ENCODE data around the gene KIR3DL2. TPM values are rescaled to one million over a fixed set of nuclear protein-coding genes. Genes with fewer than 3 reads are reported as not detected.
"Not testable (repeated sequence)": the region's sequence is repeated elsewhere in the genome, so short reads cannot be mapped to it uniquely, and the experiment has no call there.

KIR3DL2 gene
- not detected in 2 replicates for polyA plus RNA-seq (2012; rRNA removed)
- polyA plus RNA-seq (2012; cell fraction: cytosol; rRNA removed), result not detected in 2 replicates
- not detected in 2 replicates for polyA plus RNA-seq (2012; cell fraction: nucleus; rRNA removed)

DNA sequence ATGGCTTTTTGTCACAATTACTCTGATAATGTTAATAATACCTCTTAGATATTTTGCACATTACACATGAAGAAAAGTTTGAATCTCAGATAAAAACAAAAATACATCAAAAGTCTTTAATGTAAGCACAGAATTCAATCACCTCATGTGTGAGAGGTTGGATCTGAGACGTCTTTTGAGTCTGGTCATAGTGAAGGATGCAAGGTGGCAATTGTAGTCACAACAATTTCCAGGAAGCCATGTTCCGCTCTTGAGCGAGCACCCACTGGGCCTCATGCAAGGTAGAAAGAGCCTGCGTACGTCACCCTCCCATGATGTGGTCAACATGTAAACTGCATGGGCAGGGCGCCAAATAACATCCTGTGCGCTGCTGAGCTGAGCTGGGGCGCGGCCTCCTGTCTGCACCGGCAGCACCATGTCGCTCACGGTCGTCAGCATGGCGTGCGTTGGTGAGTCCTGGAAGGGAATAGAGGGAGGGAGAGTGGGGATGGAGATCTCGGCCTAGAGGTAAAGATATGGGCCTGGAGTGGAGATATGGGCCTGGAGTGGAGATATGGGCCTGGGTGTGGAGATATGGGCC is at the start of gene KIR3DL2:
Gene KIR3DL2 (plus strand): TSS at position 383 of the 580 bp plus-strand sequence. CDS start 33 bp downstream, at position 416.
- POLR2A ChIA-PET; H3K9me2 ChIP-seq; H3K9ac ChIP-seq; H3K27ac ChIP-seq (ENCODE audit: low read depth in 2 of 2, low read length in 1 of 2); H3K4me1 ChIP-seq (ENCODE audit: control insufficient read depth in 1 of 2, insufficient read depth in 2 of 2, low read depth in 1 of 2, low read length in 1 of 2); H3K36me3 ChIP-seq (replicated peaks in 1 of 2; ENCODE audit: control insufficient read depth in 1 of 2, insufficient read depth in 2 of 2, low read length in 1 of 2); DNase-seq; H3F3A ChIP-seq (replicated peaks; ENCODE audit: insufficient read depth); H3K79me2 ChIP-seq (ENCODE audit: insufficient read depth); H4K20me1 ChIP-seq (ENCODE audit: insufficient read depth); H2AFZ ChIP-seq (ENCODE audit: low read depth); H3K4me2 ChIP-seq; H3K27me3 ChIP-seq (ENCODE audit: insufficient read depth); H3K9me3 ChIP-seq; H3K4me3 ChIP-seq (ENCODE audit: low read depth in 2 of 2, low read length in 1 of 2); CTCF ChIA-PET: not testable (repeated sequence)
- 25% methylated on average over 16 of the region's 16 CpGs for WGBS (ENCODE audit: low lambda C conversion rate)

DNA sequence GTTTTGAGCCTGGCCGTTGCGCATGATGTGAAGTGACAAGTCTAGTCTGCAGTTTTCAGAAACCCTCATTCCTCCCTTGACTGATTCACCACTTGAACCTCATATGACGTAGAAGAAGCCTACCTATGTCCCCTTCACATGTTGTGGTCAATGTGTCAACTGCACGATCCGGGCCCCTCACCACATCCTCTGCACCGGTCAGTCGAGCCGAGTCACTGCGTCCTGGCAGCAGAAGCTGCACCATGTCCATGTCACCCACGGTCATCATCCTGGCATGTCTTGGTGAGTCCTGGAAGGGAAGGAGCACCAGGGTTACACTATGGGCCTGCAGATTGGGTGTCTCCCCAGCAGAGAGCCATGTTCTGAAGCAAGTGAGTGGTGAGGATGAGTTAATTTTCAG is 46.8 kb upstream of the KIR3DL2 start, which contains the start of gene KIR2DL4:
Gene KIR2DL4 (plus strand): TSS at position 201 of the 400 bp plus-strand sequence. CDS start 42 bp downstream, at position 243.
- H3K4me2 ChIP-seq, result no peak within 1 kb of the TSS
- no peak within 1 kb of the TSS for H3K4me3 ChIP-seq (ENCODE audit: low read depth in 2 of 2, low read length in 1 of 2)
- no peak within 1 kb of the TSS for H3K27ac ChIP-seq (ENCODE audit: low read depth in 2 of 2, low read length in 1 of 2)
- H3K79me2 ChIP-seq (ENCODE audit: insufficient read depth), result no peaks in the 10 kb centered on the region
- no peaks in the 10 kb centered on the region for H3K9me3 ChIP-seq
- 10% methylated on average over 8 of the region's 10 CpGs for WGBS (ENCODE audit: low lambda C conversion rate)
- no peaks in the 10 kb centered on the region for H3K9me2 ChIP-seq
- CTCF ChIA-PET, result no interaction called here
- H3K9ac ChIP-seq, result no peak within 1 kb of the TSS
- H3F3A ChIP-seq (replicated peaks; ENCODE audit: insufficient read depth), result no peaks in the 10 kb centered on the region
- TF ChIP-seq, protein P1, sequence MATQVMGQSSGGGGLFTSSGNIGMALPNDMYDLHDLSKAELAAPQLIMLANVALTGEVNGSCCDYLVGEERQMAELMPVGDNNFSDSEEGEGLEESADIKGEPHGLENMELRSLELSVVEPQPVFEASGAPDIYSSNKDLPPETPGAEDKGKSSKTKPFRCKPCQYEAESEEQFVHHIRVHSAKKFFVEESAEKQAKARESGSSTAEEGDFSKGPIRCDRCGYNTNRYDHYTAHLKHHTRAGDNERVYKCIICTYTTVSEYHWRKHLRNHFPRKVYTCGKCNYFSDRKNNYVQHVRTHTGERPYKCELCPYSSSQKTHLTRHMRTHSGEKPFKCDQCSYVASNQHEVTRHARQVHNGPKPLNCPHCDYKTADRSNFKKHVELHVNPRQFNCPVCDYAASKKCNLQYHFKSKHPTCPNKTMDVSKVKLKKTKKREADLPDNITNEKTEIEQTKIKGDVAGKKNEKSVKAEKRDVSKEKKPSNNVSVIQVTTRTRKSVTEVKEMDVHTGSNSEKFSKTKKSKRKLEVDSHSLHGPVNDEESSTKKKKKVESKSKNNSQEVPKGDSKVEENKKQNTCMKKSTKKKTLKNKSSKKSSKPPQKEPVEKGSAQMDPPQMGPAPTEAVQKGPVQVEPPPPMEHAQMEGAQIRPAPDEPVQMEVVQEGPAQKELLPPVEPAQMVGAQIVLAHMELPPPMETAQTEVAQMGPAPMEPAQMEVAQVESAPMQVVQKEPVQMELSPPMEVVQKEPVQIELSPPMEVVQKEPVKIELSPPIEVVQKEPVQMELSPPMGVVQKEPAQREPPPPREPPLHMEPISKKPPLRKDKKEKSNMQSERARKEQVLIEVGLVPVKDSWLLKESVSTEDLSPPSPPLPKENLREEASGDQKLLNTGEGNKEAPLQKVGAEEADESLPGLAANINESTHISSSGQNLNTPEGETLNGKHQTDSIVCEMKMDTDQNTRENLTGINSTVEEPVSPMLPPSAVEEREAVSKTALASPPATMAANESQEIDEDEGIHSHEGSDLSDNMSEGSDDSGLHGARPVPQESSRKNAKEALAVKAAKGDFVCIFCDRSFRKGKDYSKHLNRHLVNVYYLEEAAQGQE (IDR thresholded peaks at IDR 0.05; ENCODE audit: low read depth, low read length), result no peak
- no peak for TF ChIP-seq GABPA (IDR thresholded peaks at IDR 0.05; ENCODE audit: low read depth)
- H4K20me1 ChIP-seq (ENCODE audit: insufficient read depth), result no peaks in the 10 kb centered on the region
- no peaks in the 10 kb centered on the region for H3K4me1 ChIP-seq (ENCODE audit: control insufficient read depth in 1 of 2, insufficient read depth in 2 of 2, low read depth in 1 of 2, low read length in 1 of 2)
- no peak within 1 kb of the TSS for H2AFZ ChIP-seq (ENCODE audit: low read depth)
- POLR2A ChIA-PET, result no interaction called here
- H3K27me3 ChIP-seq (ENCODE audit: insufficient read depth), result no peaks in the 10 kb centered on the region
- DNase-seq, result no peak
- H3K36me3 ChIP-seq (replicated peaks in 1 of 2; ENCODE audit: control insufficient read depth in 1 of 2, insufficient read depth in 2 of 2, low read length in 1 of 2), result no peaks in the 10 kb centered on the region

DNA sequence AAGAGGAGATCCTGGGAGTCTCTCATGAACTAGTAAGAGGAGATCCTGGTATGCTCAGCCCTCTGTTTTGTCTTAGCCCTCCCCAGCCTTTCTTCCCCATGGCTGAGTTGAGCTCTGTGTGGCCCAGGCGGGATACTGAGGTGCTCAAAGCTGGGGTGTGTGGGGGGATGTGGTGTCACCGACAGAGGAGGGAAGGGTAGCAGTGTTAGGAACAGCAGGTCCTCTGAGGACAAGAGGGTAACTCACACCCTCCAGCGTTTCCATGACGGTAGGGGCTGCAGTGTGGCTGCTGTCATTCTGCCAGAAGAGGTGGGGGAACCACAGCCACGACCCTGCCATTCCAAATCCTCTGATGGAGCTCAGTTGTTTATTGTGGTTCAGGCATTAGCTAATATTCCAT is 46.1 kb upstream of the KIR3DL2 start:
- Histone ChIP-seq H3K4me1 (ENCODE audit: control insufficient read depth in 1 of 2, insufficient read depth in 2 of 2, low read depth in 1 of 2, low read length in 1 of 2) (no peaks in the 10 kb centered on the region), H3K4me2 (no peak overlapping the region), H4K20me1 (ENCODE audit: insufficient read depth) (no peaks in the 10 kb centered on the region), H3K27me3 (ENCODE audit: insufficient read depth) (no peaks in the 10 kb centered on the region), H3K9ac (no peak overlapping the region), H3K36me3 (replicated peaks in 1 of 2; ENCODE audit: control insufficient read depth in 1 of 2, insufficient read depth in 2 of 2, low read length in 1 of 2) (no peaks in the 10 kb centered on the region), H3K9me3 (no peaks in the 10 kb centered on the region), H3K79me2 (ENCODE audit: insufficient read depth) (no peaks in the 10 kb centered on the region), H3F3A (replicated peaks; ENCODE audit: insufficient read depth) (no peaks in the 10 kb centered on the region), H3K27ac (ENCODE audit: low read depth in 2 of 2, low read length in 1 of 2) (no peak overlapping the region), H3K9me2 (no peaks in the 10 kb centered on the region), H2AFZ (ENCODE audit: low read depth) (no peak overlapping the region), H3K4me3 (ENCODE audit: low read depth in 2 of 2, low read length in 1 of 2) (no peak overlapping the region)
- POLR2A ChIA-PET, result no interaction called here
- DNase-seq, result no peak
- CTCF ChIA-PET, result interaction anchor here (0.7 kb wide), 1 partner anchor 1116 kb away, joined by 3 read pairs; no protein-coding TSS in a partner anchor
- WGBS (ENCODE audit: low lambda C conversion rate), result 4% methylated on average over 4 of the region's 5 CpGs
- no peak for TF ChIP-seq TEAD4 (IDR thresholded peaks at IDR 0.05; ENCODE audit: borderline replicate concordance, insufficient read depth)
- no peak for TF ChIP-seq MXI1 (IDR thresholded peaks at IDR 0.05; ENCODE audit: low read depth, low read length)
- no peak for TF ChIP-seq GABPA (IDR thresholded peaks at IDR 0.05; ENCODE audit: low read depth)
- TF ChIP-seq RXRA (IDR thresholded peaks at IDR 0.05; ENCODE audit: borderline replicate concordance, low read depth), result no peak
- TF ChIP-seq, protein P2, sequence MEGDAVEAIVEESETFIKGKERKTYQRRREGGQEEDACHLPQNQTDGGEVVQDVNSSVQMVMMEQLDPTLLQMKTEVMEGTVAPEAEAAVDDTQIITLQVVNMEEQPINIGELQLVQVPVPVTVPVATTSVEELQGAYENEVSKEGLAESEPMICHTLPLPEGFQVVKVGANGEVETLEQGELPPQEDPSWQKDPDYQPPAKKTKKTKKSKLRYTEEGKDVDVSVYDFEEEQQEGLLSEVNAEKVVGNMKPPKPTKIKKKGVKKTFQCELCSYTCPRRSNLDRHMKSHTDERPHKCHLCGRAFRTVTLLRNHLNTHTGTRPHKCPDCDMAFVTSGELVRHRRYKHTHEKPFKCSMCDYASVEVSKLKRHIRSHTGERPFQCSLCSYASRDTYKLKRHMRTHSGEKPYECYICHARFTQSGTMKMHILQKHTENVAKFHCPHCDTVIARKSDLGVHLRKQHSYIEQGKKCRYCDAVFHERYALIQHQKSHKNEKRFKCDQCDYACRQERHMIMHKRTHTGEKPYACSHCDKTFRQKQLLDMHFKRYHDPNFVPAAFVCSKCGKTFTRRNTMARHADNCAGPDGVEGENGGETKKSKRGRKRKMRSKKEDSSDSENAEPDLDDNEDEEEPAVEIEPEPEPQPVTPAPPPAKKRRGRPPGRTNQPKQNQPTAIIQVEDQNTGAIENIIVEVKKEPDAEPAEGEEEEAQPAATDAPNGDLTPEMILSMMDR (IDR thresholded peaks at IDR 0.05), result no peak
- no peak for TF ChIP-seq RCOR1 (IDR thresholded peaks at IDR 0.05; ENCODE audit: low read length)
- no peak for TF ChIP-seq FOXM1 (IDR thresholded peaks at IDR 0.05; ENCODE audit: low read depth)
- TF ChIP-seq CHD2 (IDR thresholded peaks at IDR 0.05; ENCODE audit: low read length, partially characterized antibody), result no peak
- no peak for TF ChIP-seq TAF1 (IDR thresholded peaks at IDR 0.05; ENCODE audit: borderline replicate concordance, low read depth, low read length)
- TF ChIP-seq, protein P1 (IDR thresholded peaks at IDR 0.05; ENCODE audit: low read depth, low read length), result no peak
- TF ChIP-seq TCF12 (IDR thresholded peaks at IDR 0.05), result no peak
